ENCODE results near the gene CCNG1. TPM values are rescaled to one million over a fixed set of nuclear protein-coding genes. Genes with fewer than 3 reads are reported as not detected.

The CCNG1 gene
- total RNA-seq, 4 donors from 2014 or later = 46.4 to 92.3 (median 64.9) TPM

DNA sequence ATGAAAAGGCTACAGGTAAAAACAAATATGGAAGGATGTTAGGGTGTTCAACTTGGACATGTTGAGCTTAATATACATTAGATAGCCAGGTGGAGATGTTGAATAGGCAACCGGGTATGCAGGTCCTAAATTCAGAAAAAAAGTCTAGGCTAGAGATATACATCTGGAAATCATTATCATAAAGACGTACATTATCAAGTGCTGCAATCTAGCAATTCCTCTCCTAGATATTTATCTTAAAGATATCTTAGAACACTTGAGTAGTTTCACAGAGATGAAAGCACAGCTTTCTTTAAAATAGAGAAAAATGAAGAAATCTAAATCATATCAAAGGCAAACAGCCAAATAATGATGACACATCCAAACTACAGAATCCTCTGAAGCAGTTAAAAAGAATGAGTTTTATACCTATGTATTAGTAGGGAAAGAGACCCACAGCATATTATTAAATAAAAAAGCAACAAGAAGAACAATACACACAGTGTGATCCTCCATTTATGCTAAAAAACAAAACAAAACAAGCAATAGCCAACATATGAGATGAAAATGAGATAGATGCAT, 18.7 kb downstream of the CCNG1 start:
- 40 to 59% methylated on average over 2 of the region's 2 CpGs for WGBS, 2 donors
- DNase-seq (ENCODE audit: low spot score in 2 of 2) = no peak
- intact Hi-C loops (cut with DNase I; ENCODE audit: low total_unique reads) = no loop called here
- H3K4me3 ChIP-seq (ENCODE audit: low read depth, poor library complexity, severe bottlenecking) = no peak overlapping the region
- TF ChIP-seq, protein P1, sequence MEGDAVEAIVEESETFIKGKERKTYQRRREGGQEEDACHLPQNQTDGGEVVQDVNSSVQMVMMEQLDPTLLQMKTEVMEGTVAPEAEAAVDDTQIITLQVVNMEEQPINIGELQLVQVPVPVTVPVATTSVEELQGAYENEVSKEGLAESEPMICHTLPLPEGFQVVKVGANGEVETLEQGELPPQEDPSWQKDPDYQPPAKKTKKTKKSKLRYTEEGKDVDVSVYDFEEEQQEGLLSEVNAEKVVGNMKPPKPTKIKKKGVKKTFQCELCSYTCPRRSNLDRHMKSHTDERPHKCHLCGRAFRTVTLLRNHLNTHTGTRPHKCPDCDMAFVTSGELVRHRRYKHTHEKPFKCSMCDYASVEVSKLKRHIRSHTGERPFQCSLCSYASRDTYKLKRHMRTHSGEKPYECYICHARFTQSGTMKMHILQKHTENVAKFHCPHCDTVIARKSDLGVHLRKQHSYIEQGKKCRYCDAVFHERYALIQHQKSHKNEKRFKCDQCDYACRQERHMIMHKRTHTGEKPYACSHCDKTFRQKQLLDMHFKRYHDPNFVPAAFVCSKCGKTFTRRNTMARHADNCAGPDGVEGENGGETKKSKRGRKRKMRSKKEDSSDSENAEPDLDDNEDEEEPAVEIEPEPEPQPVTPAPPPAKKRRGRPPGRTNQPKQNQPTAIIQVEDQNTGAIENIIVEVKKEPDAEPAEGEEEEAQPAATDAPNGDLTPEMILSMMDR (IDR thresholded peaks at IDR 0.05) = no peak

DNA sequence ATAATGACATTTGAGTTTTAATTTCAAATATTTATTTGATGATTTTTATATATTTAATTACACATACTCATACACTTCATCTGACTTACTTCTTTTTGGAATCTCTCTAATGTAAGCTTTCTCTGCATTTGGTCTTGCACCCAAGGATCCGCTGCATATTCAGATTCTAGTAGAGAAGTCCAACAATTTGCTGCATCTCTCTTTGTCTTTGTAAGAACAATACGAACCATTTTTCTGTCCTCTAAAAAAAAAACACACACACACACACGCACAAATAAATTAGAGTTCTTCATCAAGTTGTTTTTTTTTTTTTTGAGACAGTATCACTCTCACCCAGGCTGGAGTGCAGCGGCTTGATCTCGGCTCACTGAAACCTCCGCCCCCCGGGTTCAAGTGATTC, 19.4 kb downstream of the CCNG1 start:
- DNase-seq (ENCODE audit: low spot score in 2 of 2) = no peak
- no peak overlapping the region for H3K4me3 ChIP-seq (ENCODE audit: low read depth, poor library complexity, severe bottlenecking)
- 93 to 94% methylated on average over 7 of the region's 7 CpGs for WGBS, 2 donors
- intact Hi-C loops (cut with DNase I; ENCODE audit: low total_unique reads) = no loop called here
- no peak for TF ChIP-seq POLR2A (IDR thresholded peaks at IDR 0.05)

DNA sequence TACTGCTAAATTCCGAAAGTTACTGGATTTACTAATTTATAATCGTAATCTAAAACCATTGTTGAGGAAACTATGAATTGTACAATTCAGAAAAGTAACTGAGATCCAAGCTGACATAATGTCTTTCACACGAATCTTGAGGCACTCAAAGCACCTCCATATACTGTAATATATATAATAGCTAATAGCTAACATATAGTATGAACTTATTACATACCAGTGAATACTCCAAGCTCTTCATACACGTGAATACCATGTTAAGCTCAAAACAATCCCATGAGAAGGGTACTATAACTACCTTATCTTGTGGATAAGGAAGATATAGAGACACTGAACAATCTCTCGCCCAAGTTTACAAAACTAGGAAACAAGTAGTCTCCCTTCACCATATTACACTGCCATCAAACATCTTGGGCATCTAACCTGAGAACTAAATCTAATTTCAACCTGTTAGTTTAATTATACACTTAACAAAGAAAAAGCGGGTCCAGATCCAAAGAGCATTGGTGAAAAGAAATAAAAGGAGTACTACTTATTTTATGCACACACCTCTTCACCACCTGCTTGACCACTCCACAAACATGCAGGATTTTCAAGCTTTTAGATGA, 21.5 kb downstream of the CCNG1 start:
- no peak overlapping the region for H3K4me3 ChIP-seq (ENCODE audit: low read depth, poor library complexity, severe bottlenecking)
- no peak for DNase-seq (ENCODE audit: low spot score in 2 of 2)
- TF ChIP-seq, protein P1 (IDR thresholded peaks at IDR 0.05) = no peak
- no peak for TF ChIP-seq POLR2A (IDR thresholded peaks at IDR 0.05)
- WGBS, 2 donors = 34 to 42% methylated on average over 6 of the region's 6 CpGs
- intact Hi-C loops (cut with DNase I; ENCODE audit: low total_unique reads) = no loop called here

DNA sequence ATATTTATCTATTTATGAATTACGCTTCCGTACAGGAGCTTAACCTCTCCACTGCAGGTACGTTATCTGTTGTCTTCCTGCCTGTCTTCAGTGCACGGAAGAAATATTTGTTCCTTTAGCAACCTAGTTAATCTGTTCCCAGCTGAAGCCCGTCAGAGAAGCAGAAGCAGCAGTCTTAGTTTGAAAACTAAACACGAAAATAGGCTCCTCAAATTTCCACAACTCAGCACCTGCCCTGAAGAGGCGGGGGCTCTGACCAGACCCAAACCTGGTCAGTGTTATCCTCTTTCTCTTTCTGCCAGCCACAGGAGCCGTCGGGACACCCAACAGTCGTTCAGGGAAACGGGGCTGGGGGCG, 22.0 kb downstream of the CCNG1 start:
- no peak for TF ChIP-seq POLR2A (IDR thresholded peaks at IDR 0.05)
- TF ChIP-seq, protein P1 (IDR thresholded peaks at IDR 0.05) = no peak
- intact Hi-C loops (cut with DNase I; ENCODE audit: low total_unique reads) = no loop called here
- WGBS, 2 donors = 0 to 1% methylated on average over 12 of the region's 12 CpGs
- no peak for DNase-seq (ENCODE audit: low spot score in 2 of 2)
- peak overlapping the region; percentile 58 for H3K4me3 ChIP-seq (ENCODE audit: low read depth, poor library complexity, severe bottlenecking)

DNA sequence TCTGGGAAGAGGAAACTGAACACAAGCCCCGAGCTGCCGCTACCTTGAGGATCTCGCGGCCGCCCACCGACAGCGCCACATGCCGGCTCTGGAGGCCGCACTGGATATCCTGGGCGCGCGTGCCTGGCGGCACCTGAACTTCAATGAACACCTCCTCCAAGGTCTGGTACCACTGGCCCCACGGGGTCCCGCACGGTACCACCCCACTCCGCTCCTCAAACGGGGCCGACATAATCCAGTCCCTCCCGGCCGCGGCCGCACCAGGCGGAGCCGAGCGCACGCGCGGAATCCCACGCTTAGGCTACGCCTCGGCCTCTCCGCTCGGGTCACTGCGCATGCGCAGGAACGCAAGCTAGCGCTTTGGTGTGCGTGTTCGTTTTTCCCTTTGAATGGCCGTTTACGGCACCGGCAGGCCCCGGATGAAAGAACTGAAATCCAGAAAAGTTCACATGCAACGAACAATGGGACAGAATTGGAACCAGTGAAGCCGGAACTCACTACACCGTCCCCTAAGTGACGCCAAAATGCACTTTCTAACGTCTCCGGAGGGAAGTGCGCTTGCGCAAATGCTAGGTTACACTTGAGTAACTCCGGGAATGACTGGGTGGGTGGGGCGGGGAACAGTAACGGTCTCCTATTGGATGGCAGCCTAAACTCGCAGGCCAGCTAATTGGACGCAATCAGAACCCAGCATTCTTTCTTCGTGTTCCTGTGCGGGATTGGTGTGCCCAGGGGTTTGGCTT, 22.6 kb downstream of the CCNG1 start, which contains the start of gene NUDCD2:
NUDCD2 (minus strand) TSS at position 284 of the 743 bp plus-strand sequence; CDS start at position 232, 52 bp downstream.
- intact Hi-C loops (cut with DNase I; ENCODE audit: low total_unique reads) = no loop called here
- DNase-seq (ENCODE audit: low spot score in 2 of 2) = peak; percentile 97 to 98
- WGBS, 2 donors = 1% methylated on average over 55 to 59 of the region's 59 CpGs
- peak within 1 kb of the TSS; percentile 58 for H3K4me3 ChIP-seq (ENCODE audit: low read depth, poor library complexity, severe bottlenecking)
- peak in 1 of 2 donors; percentile 21 for TF ChIP-seq POLR2A (IDR thresholded peaks at IDR 0.05)
- TF ChIP-seq, protein P1 (IDR thresholded peaks at IDR 0.05) = no peak

DNA sequence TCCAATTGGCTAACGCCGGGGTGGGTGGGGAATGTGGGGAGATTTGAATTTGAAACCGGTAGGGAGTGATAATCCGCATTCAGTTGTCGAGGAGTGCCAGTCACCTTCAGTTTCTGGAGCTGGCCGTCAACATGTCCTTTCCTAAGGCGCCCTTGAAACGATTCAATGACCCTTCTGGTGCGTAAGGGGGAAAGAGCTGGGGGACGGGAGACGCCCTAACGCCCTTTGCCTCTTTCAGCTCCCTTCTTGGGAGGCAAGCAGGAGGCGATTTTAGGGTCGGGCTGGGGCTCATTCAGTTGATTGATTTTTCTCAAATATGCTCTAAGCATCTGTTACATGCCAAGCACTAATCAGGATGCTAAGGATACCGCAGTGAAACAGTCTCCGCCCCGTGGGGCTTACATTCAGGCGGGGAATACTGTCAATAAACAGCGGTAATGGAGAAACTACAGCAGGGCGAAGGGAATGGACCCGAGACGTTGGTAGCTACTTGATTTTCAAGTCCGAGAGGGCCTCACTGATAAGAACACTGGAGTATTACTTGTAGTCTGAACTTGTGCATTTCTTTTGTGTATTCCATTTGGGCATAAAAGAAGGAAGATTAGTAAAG, 23.3 kb downstream of the CCNG1 start, which contains the start of gene HMMR:
HMMR (plus strand) TSS at position 71 of the 610 bp plus-strand sequence; CDS start at position 132, 61 bp downstream.
- intact Hi-C loops (cut with DNase I; ENCODE audit: low total_unique reads) = no loop called here
- H3K4me3 ChIP-seq (ENCODE audit: low read depth, poor library complexity, severe bottlenecking) = peak within 1 kb of the TSS; percentile 58
- 0% methylated on average over 23 of the region's 23 CpGs for WGBS, 2 donors
- no peak for DNase-seq (ENCODE audit: low spot score in 2 of 2)
- no peak for TF ChIP-seq POLR2A (IDR thresholded peaks at IDR 0.05)
- TF ChIP-seq, protein P1 (IDR thresholded peaks at IDR 0.05) = no peak
